Neural cell (in vitro differentiated cells): ENCODE measurements around the gene NFE2L2. TPM values are rescaled to one million over a fixed set of nuclear protein-coding genes. Genes with fewer than 3 reads are reported as not detected.
"Not testable (repeated sequence)": the region's sequence is repeated elsewhere in the genome, so short reads cannot be mapped to it uniquely, and the experiment has no call there.

Experiments
- H2AFZ ChIP-seq: fragments of 200-600, 300-800 bp; sonication (generic), shearing (Covaris generic); 2 replicates; pipeline ENCODE4 v1.6.0; 2014; ENCODE audit warnings: low read depth, mild to moderate bottlenecking, antibody characterized with exemption, low read length, moderate library complexity
- H3F3A ChIP-seq: fragments of 200-600 bp; shearing (Covaris generic); 2 replicates; pipeline ENCODE4 v1.6.1; 2016; ENCODE audit warnings: mild to moderate bottlenecking, moderate library complexity, mixed read lengths, antibody characterized with exemption, low read length; ENCODE audit not compliant: insufficient read depth, poor library complexity, severe bottlenecking
- H3K27ac ChIP-seq: fragments of 200-600, 300-800 bp; sonication (generic), shearing (Covaris generic); 2 replicates; pipeline ENCODE4 v1.5.1; 2014; ENCODE audit warnings: mild to moderate bottlenecking, low read length, moderate library complexity
- H3K27me3 ChIP-seq: fragments of 300-800, 200-600 bp; sonication (generic), shearing (Covaris generic); 2 replicates; pipeline ENCODE4 v1.6.0; 2014; ENCODE audit warnings: mild to moderate bottlenecking, low read depth, low read length, moderate library complexity; ENCODE audit not compliant: insufficient read depth
- H3K36me3 ChIP-seq: fragments of 300-800, 200-600 bp; sonication (generic), shearing (Covaris generic); 2 replicates; pipeline ENCODE4 v1.5.1; 2014; ENCODE audit warnings: mild to moderate bottlenecking, antibody characterized with exemption, low read length, moderate library complexity; ENCODE audit not compliant: insufficient read depth
- H3K4me2 ChIP-seq: fragments of 300-800, 200-600 bp; sonication (generic), shearing (Covaris generic); 2 replicates; pipeline ENCODE4 v1.6.0; 2014; ENCODE audit warnings: mild to moderate bottlenecking, low read length
- H3K4me3 ChIP-seq: fragments of 300-800, 200-600 bp; sonication (generic), shearing (Covaris generic); 2 replicates; pipeline ENCODE4 v1.5.1; 2014; ENCODE audit warnings: mild to moderate bottlenecking, low read length, moderate library complexity
- H3K79me2 ChIP-seq: fragments of 200-600 bp; shearing (Covaris generic); replicated peaks from 2 replicates; pipeline ENCODE4 v1.6.0; 2014; ENCODE audit warnings: mild to moderate bottlenecking, low read length, moderate library complexity; ENCODE audit not compliant: insufficient read depth
- H3K9ac ChIP-seq: fragments of 300-800, 200-600 bp; sonication (generic), shearing (Covaris generic); 2 replicates; pipeline ENCODE4 v1.6.1; 2016; ENCODE audit warnings: mild to moderate bottlenecking, low read length, mixed read lengths
- H3K9me2 ChIP-seq: fragments of 200-600 bp; shearing (Covaris generic); 2 replicates; pipeline ENCODE4 v1.6.1; 2016; ENCODE audit warnings: mild to moderate bottlenecking, low read length, mixed read lengths; ENCODE audit not compliant: insufficient read depth
- H3K9me3 ChIP-seq: fragments of 200-600, 300-800 bp; sonication (generic), shearing (Covaris generic); 2 replicates; pipeline ENCODE4 v1.6.1; 2016; ENCODE audit warnings: mild to moderate bottlenecking, mixed run types, low read length, moderate library complexity, mixed read lengths
- H4K20me1 ChIP-seq: fragments of 200-600 bp; shearing (Covaris generic); 2 replicates; pipeline ENCODE4 v1.6.1; 2016; ENCODE audit warnings: mild to moderate bottlenecking, mixed run types; ENCODE audit not compliant: insufficient read depth
- EP300 ChIP-seq: fragments of 450-650 bp; conservative IDR thresholded peaks from 2 replicates; pipeline ENCODE4 v1.6.1; 2014; ENCODE audit warnings: antibody characterized with exemption, mild to moderate bottlenecking, moderate library complexity; ENCODE audit not compliant: poor library complexity, severe bottlenecking
- EZH2 ChIP-seq: fragments of 200-600, 300-800 bp; shearing (Covaris generic), sonication (generic); IDR thresholded peaks from 2 replicates; pipeline ENCODE4 v1.6.1; 2014; ENCODE audit warnings: antibody characterized with exemption, low read length, borderline replicate concordance, mild to moderate bottlenecking; ENCODE audit not compliant: insufficient read depth, poor library complexity, severe bottlenecking
- MXI1 ChIP-seq: fragments of 450-650 bp; conservative IDR thresholded peaks from 2 replicates; pipeline ENCODE4 v1.6.1; 2014; ENCODE audit warnings: antibody characterized with exemption, mild to moderate bottlenecking; ENCODE audit not compliant: poor library complexity, severe bottlenecking
- POLR2AphosphoS5 ChIP-seq: IDR thresholded peaks from 2 replicates; pipeline ENCODE4 v1.6.1; 2012
- RAD21 ChIP-seq: fragments of 450-650 bp; conservative IDR thresholded peaks from 2 replicates; pipeline ENCODE4 v1.6.1; 2014; ENCODE audit warnings: antibody characterized with exemption, mild to moderate bottlenecking, moderate library complexity
- SMC3 ChIP-seq: fragments of 450-650 bp; conservative IDR thresholded peaks from 2 replicates; pipeline ENCODE4 v1.6.1; 2014; ENCODE audit warnings: antibody characterized with exemption, mild to moderate bottlenecking, moderate library complexity; ENCODE audit not compliant: poor library complexity
- TAF1 ChIP-seq: IDR thresholded peaks from 2 replicates; pipeline ENCODE4 v1.6.1; 2012; ENCODE audit warnings: low read depth
- polyA plus RNA-seq: library from polyadenylated mRNA; depleted of rRNA; stranded (reverse); fragments of >200 nt; gene quantifications from 2 replicates; pipeline ENCODE4 v1.2.3, GENCODE V29; 2014
- TF ChIP-seq, protein P1 (sequence below): fragments of 450-650 bp; IDR thresholded peaks from 2 replicates; pipeline ENCODE4 v1.5.1; 2014; ENCODE audit warnings: antibody characterized with exemption, mild to moderate bottlenecking, moderate library complexity; ENCODE audit not compliant: poor library complexity, severe bottlenecking
- TF ChIP-seq, protein P2 (sequence below): IDR thresholded peaks from 2 replicates; pipeline ENCODE4 v1.6.1; 2012; ENCODE audit warnings: borderline replicate concordance

The NFE2L2 gene
- polyA plus RNA-seq, 1 donor from 2014 or later, result 1.4 TPM

DNA sequence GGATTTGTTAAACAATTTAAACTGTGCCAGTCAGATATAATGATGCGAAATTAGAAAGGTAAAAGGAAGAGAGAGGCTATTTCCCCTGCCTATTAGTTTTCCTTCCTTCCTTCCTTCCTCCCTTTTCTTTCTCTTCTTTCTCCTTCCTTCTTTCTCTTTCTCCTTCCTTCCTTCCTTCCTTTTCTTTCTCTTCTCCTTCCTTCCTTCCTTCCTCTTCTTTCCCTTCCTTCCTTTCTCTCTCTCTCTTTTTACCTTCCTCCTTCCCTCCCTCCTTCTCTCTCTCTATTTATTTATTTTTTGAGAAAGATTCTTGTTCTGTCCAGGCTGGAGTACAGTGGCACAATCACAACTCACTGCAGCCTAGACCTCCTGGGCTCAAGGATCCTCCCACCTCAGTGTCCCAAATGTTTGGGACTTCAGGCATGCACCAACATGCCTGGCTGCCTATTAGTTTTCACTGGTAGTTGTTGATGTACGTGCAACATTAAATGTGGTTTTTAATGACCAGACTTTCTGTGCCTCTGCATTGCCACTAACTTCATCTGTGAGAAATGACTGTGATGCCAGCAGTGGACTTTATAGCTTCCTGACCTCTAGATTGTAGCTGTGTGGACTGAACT is 48.7 kb upstream of the NFE2L2 start:
- H3K4me2 ChIP-seq, result no peak overlapping the region
- H3K36me3 ChIP-seq, result no peaks in the 10 kb centered on the region
- TF ChIP-seq MXI1, result no peak
- no peak for TF ChIP-seq POLR2AphosphoS5
- no peak for TF ChIP-seq SMC3
- H3K27ac ChIP-seq, result no peak overlapping the region
- H3K27me3 ChIP-seq, result no peaks in the 10 kb centered on the region
- H2AFZ ChIP-seq, result no peak overlapping the region
- no peaks in the 10 kb centered on the region for H3K9me3 ChIP-seq
- no peak overlapping the region for H3K4me3 ChIP-seq
- H3K79me2 ChIP-seq, result no peaks in the 10 kb centered on the region
- no peaks in the 10 kb centered on the region for H4K20me1 ChIP-seq
- no peak overlapping the region for H3K9ac ChIP-seq
- H3K9me2 ChIP-seq, result no peaks in the 10 kb centered on the region
- no peaks in the 10 kb centered on the region for H3F3A ChIP-seq

DNA sequence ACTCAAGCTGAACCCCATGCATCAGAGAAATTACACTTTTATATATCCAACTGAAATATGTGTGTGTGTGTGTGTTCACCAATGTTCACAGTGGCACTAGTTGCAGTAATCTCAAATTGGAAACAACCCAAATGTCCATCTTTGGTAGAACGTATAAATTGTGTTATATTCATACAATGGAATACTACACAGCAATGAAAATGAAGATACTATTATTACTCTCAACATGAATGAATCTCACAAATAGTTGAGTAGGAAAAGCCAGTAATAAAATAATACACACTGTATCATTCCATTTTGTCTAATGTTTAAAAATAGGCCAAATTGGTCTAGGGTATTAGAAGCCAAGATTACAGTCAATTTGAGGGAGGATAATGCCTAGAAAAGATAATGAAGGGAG is 48.0 kb upstream of the NFE2L2 start:
- Histone ChIP-seq H3K4me2 (no peak overlapping the region), H3F3A (no peaks in the 10 kb centered on the region), H3K9me3 (no peaks in the 10 kb centered on the region), H3K9me2 (no peaks in the 10 kb centered on the region), H3K9ac (no peak overlapping the region), H3K79me2 (no peaks in the 10 kb centered on the region), H3K36me3 (no peaks in the 10 kb centered on the region), H3K27me3 (no peaks in the 10 kb centered on the region), H3K4me3 (no peak overlapping the region), H2AFZ (no peak overlapping the region), H4K20me1 (no peaks in the 10 kb centered on the region), H3K27ac (no peak overlapping the region)
- TF ChIP-seq MXI1 (no peak), SMC3 (no peak), RAD21 (no peak), EZH2 (no peak), TAF1 (no peak), POLR2AphosphoS5 (no peak), EP300 (no peak)
- TF ChIP-seq, protein P1, sequence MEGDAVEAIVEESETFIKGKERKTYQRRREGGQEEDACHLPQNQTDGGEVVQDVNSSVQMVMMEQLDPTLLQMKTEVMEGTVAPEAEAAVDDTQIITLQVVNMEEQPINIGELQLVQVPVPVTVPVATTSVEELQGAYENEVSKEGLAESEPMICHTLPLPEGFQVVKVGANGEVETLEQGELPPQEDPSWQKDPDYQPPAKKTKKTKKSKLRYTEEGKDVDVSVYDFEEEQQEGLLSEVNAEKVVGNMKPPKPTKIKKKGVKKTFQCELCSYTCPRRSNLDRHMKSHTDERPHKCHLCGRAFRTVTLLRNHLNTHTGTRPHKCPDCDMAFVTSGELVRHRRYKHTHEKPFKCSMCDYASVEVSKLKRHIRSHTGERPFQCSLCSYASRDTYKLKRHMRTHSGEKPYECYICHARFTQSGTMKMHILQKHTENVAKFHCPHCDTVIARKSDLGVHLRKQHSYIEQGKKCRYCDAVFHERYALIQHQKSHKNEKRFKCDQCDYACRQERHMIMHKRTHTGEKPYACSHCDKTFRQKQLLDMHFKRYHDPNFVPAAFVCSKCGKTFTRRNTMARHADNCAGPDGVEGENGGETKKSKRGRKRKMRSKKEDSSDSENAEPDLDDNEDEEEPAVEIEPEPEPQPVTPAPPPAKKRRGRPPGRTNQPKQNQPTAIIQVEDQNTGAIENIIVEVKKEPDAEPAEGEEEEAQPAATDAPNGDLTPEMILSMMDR, result no peak
- TF ChIP-seq, protein P2, sequence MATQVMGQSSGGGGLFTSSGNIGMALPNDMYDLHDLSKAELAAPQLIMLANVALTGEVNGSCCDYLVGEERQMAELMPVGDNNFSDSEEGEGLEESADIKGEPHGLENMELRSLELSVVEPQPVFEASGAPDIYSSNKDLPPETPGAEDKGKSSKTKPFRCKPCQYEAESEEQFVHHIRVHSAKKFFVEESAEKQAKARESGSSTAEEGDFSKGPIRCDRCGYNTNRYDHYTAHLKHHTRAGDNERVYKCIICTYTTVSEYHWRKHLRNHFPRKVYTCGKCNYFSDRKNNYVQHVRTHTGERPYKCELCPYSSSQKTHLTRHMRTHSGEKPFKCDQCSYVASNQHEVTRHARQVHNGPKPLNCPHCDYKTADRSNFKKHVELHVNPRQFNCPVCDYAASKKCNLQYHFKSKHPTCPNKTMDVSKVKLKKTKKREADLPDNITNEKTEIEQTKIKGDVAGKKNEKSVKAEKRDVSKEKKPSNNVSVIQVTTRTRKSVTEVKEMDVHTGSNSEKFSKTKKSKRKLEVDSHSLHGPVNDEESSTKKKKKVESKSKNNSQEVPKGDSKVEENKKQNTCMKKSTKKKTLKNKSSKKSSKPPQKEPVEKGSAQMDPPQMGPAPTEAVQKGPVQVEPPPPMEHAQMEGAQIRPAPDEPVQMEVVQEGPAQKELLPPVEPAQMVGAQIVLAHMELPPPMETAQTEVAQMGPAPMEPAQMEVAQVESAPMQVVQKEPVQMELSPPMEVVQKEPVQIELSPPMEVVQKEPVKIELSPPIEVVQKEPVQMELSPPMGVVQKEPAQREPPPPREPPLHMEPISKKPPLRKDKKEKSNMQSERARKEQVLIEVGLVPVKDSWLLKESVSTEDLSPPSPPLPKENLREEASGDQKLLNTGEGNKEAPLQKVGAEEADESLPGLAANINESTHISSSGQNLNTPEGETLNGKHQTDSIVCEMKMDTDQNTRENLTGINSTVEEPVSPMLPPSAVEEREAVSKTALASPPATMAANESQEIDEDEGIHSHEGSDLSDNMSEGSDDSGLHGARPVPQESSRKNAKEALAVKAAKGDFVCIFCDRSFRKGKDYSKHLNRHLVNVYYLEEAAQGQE, result no peak

DNA sequence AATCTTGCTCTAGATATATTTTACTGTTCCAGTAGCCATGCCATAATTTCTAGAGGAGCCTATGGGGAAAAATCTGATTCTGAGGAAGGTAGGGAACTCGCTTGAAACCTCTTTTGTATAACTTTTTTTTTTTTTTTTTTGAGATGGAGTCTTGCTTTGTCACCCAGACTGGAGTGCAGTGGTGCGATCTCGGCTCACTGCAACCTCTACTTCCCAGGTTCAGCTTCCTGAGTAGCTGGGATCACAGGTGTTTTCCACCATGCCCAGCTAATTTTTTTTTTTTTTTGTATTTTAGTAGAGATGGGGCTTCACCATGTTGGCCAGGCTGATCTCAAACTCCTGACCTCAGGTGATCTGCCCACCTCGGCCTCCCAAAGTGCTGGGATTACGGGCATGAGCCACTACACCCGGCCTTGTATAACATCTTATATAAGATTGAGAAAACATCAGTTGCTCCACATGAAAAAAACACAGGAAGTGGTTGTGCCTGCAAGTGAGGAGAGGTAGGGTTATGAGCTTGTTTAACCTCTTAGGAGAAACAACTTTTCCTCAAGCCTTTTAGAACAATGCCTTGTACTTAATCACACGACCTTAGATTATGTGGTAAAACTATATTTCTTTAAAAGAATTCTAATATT is 45.3 kb upstream of the NFE2L2 start:
- not testable (repeated sequence) for H3K9ac ChIP-seq, H3K4me2 ChIP-seq, H3K4me3 ChIP-seq, H2AFZ ChIP-seq, H3K9me3 ChIP-seq, H3K27ac ChIP-seq, H3F3A ChIP-seq, H3K27me3 ChIP-seq, H3K9me2 ChIP-seq, H4K20me1 ChIP-seq, H3K36me3 ChIP-seq, H3K79me2 ChIP-seq
